Measurements from ENCODE around the gene ADCY7.

The ADCY7 gene

GRCh38 chr16:50247906-50248608, 18.3 kb upstream of the ADCY7 start:
- in situ Hi-C loops (cut with HindIII; ENCODE audit: low sequenced_read_pairs) = no loop called here

DNA sequence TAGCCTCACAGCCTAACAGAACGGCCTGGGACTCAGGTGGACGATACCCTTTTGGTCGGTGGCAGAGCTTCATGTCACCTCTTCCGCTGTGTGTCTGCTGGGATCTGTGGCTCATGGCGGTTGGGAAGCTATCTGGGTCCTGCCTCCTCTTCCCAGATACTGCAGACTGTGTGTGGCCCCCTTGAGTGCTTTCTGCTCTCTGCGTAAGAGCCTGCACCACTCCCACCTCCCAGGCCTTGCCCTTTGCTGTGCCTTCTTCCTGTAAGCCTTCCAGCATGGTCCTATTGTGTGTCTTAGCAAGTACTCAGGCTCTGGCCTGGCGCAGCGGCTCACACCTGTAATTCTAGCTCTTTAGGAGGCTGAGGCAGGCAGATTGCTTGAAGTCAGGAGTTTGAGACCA, 17.5 kb upstream of the ADCY7 start:
- in situ Hi-C loops (cut with HindIII; ENCODE audit: low sequenced_read_pairs) = no loop called here

DNA sequence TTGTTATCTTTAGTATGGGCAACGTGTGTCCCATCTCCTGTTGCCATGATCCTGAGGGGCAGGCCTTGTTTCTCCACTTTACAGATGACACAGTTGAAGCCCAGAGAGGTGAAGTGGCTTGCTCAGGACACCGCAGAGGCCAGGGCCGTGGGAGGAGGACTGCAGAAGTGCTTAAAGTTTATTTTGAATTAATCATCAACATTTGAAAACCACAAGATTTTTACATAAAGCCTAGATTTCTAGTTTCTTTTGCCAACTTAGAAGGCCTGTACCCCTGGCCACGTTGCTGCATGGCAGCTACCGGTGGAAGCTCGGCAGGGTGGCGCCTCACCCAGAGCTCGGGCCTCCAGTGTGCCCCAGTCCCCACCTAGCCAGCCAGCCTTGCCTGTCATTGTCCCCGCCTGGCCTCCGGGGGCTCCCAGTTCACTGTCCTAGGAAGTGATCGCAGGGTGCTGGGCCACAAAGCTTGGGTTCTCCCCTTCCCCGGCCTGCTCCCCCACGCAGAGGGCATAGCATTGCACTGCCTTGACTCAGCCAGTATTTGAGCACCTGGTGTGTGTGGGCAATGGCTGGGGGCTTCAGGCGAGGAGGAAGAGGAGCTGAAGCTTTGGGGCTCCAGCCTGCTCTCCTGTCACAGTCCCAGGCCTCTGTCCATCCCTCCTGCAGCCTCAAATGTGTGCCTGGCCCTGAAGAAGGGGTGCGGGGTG, 14.8 kb upstream of the ADCY7 start:
- in situ Hi-C loops (cut with HindIII; ENCODE audit: low sequenced_read_pairs) = no loop called here

DNA sequence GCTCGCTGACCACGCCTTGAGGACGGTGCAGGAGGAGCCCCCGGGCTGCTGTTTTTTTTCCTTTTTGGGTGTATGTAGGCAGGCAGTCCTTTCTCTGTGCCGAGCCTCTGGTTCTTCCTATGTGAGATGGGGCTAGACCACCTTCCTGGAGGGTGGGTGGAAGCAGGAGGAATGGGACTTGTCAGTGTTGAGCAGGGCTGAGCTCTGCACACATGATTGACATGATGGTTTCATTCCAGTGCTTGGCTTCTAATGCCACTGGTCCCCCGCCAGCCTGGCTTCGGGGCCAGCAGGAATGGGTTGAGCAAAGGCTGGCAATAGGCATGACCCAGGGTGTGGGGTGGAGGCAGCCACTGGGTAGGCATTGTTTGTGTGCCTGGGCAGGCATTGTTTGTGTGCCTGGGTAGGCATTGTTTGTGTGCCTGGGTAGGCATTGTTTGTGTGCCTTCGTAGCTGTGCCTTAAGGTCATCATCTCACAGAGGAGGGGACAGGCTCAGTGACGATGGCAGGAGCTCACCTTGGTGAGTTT, 14.2 kb upstream of the ADCY7 start:
- in situ Hi-C loops (cut with HindIII; ENCODE audit: low sequenced_read_pairs) = no loop called here

- in situ Hi-C loops (cut with HindIII; ENCODE audit: low sequenced_read_pairs) = no loop called here
Measured at GRCh38 chr16:50252874-50253513, 13.4 kb upstream of the ADCY7 start.

DNA sequence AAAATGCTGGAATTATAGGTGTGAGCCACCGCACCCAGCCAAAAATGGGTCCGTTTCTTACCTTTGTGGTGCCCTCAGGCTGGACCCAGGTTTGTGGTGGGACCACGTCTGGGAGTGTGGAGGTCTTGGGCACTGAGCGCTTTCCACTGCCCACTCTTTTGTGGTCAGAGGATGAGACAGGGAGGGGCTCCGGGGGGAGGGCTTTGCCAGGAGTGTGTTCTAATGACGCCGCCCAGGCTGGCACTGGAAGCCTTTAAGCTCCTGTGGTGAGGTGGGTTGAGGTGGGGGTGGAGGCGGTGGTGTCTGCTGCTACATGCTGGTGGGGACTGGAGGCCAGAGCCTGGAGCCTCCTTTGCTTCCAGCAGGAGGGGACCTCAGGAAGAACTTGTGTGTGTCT, 12.8 kb upstream of the ADCY7 start:
- in situ Hi-C loops (cut with HindIII; ENCODE audit: low sequenced_read_pairs) = no loop called here

DNA sequence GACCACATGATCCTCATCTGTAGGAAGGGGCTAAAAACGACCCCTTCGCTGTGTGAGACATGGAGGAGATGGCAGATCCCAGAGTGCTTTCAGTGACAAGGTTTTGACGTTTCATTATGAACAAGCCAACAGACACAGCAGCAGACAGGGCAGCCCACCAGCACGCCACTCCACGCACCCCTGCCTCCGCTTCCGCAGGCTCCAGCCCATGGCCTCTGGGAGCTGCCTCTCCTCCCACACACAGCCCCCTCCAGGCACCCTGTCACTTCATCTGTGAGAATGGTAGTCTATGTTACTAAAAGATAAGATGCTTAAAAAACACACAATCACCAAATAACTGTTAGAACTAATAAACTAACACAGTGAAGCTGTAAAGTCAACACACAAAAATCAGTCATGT, 12.3 kb upstream of the ADCY7 start:
- in situ Hi-C loops (cut with HindIII; ENCODE audit: low sequenced_read_pairs) = no loop called here

DNA sequence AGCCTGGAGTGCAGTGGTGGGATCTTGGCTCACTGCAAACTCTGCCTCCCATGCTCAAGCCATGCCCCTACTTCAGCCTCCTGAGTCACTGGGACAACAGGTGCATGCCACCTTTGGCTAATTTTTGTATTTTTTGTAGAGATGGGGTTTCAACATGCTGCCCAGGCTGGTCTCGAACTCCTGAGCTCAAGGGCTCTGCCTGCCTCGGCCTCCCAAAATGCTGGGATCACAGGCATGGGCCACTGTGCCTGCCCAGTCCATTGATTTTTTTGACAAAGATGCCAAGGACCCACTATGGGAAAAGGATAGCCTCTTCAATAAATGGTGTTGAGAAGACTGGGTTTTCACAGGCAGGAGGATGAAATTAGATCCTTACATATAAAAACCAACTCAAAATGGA, 10.8 kb upstream of the ADCY7 start:
- in situ Hi-C loops (cut with HindIII; ENCODE audit: low sequenced_read_pairs) = no loop called here

DNA sequence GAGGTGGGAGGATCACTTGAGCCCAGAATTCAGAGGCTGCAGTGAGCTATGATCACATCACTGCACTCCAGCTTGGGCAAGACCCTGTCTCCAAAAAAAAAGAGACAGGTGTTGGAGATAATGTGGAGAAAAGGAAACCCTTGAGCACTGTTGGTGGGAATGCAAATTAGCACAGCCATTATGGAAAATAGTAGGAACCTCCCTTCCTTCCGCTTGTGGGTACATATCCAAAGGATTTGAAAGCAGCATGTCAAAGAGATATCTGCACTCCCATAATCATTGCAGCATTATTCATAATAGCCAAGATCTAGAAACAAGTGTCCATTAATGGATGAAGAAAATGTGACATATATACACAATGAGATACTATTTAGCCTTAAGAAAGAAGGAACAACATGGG, 9.7 kb upstream of the ADCY7 start:
- in situ Hi-C loops (cut with HindIII; ENCODE audit: low sequenced_read_pairs) = no loop called here

DNA sequence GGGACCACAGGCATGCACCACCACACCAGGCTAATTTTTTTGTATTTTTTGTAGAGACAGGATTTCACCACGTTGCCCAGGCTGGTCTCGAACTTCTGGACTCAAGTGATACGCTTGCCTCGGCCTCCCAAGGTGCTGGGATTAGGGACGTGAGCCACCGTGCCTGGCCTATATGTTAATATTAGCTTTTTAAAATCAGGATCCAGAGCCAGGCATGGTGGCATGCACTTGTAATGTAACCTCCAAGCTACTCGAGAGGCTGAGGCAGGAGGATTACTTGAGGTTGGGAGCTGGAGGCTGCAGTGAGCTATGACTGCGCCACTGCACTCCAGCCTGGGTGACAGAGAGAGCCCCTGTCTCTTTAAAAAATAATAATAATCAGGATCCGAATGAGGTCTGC, 8.5 kb upstream of the ADCY7 start:
- in situ Hi-C loops (cut with HindIII; ENCODE audit: low sequenced_read_pairs) = no loop called here

DNA sequence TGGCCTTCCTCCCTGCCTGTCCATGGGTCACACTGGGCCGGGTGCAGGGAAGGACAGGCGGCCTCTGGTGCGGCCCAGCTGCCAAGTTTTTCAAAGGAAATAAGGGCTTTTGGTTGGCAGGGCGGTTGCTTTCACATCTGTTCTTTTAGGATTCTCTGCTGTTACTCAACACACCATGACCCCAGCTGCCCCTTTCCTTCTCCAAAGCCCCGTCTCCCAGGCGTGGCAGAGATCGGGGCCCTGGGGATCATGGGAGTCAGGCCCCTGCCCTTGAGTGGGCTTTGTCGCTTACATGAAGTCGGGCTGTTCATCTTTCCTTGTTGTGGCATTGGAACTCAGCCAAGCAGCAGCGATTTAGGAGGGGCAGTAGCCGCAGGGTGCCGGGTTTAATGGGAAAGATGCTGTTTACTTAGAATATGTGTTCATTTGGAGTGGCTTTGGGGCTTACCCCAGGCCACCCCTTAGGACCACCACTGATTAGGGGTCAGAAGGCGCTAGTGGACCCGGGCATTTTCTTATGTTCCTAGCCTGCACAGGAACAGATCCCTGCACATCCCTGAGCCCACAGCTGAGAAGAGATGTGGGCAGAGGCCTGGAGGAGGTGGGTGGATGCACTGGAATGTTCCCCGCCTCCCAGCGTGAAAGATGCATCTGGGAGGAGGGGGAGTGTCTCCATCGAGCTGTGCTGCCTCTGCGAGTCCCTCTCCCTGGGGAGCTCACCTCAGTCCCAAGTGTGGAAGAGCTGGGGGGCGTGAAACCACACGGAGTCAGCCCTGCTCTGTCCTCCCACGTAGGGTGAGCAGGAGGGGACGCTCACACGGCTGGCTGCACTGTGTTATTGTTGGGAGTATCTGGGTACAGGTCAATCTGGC, 6.8 kb upstream of the ADCY7 start:
- in situ Hi-C loops (cut with HindIII; ENCODE audit: low sequenced_read_pairs) = loop anchor here (5.0 kb wide), 1 partner anchor 47 kb away; no protein-coding TSS in a partner anchor

DNA sequence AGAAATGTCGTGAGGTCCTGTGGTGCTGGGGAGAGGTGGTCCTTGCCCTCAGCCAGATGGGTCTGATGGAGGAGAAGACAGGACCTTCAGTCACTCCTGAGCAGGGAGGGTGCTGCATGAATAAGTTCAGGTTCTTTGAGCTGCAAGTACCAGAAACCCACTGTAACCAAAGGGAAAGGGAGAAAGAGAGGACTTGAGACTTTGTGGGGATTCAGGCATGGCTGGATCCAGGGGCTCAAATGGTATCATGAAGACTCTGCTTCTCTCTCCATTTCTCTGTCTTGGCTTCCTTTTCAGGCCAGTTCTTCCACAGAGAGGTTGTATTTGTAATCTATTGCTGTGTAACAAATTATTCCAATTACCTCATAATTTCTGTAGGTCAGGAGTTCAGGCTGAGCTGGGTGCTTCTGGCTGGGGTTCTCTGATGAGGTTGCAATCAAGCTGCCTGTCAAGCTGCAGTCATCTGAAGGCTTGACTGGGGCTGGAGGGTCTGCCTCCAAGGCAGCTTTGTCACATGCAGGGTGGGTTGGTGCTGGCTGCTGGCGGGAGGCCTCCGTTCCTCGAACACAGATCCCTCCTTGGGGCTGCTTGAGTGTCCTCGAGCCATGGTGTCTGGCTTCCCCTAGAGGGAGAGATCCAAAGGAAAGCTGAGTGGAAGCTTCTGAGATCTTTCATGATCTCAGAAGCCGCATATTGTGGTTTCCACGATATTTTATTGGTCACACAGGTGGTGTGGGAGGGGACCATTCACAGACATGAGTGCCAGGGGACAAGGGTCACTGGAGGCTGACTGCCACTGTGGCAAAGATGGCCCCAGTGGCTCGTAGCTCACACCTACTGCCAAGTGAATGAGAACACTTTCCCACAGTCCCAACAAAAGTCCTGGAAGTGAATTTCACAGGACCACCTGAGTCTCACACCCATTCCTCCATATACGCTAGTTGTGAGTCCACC, 5.9 kb upstream of the ADCY7 start:
- in situ Hi-C loops (cut with HindIII; ENCODE audit: low sequenced_read_pairs) = loop anchor here (5.0 kb wide), 1 partner anchor 48 kb away; no protein-coding TSS in a partner anchor

DNA sequence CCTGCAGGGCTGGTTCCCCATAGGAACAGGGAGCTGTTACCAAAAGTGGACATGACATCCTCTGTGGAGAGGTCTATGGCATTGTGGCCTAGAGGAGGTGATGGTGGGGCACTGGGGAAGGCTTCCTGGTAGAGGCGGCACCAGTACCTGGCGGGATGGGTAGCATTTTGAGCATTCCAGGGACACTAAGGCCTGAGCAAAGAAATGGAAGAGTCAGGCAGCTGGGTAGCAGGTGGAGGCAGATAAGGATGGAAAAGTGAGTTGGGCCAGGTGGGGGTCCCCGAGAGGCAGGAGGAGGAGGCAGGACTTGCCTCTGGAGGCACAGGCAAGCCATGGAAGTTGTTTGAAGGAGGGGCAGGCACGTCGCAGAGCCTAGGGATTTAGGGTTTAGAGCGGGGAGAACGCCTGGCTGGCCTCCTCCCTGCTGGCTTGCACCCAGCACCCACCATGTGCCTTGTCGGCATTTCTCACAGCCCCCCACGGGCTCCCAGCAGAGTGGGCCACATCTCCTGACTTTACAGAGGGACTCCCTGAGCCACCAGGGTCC, 5.1 kb upstream of the ADCY7 start:
- in situ Hi-C loops (cut with HindIII; ENCODE audit: low sequenced_read_pairs) = loop anchor here (5.0 kb wide), 1 partner anchor 49 kb away; no protein-coding TSS in a partner anchor

DNA sequence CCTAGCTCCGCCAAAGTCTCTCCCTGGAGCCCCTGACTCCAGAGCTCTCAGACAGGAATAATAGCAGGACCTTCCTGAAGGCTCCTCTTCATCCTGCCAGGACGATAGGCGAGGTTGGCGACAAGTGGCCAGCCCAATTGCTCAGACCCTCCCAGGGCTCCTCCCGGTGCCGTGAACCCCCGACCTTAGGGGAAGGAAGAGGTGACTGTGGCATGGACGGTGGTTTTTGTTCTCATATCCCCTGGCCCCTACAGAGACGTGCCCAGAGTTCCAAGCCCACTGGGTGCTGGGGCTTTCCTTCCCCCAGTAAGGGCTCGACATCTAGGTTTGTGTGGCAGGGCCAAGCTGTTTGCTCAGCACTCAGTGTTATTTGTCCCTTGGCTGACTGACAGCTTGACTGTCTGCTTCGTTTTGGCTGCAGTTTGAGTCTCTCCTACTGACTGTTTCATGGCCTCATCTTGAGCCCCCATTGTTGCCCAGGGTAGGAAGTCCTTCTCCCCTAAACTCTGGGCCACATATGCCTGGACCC, 4.6 kb upstream of the ADCY7 start:
- in situ Hi-C loops (cut with HindIII; ENCODE audit: low sequenced_read_pairs) = loop anchor here (5.0 kb wide), 1 partner anchor 49 kb away; no protein-coding TSS in a partner anchor

GRCh38 chr16:50263060-50263909, 3.1 kb upstream of the ADCY7 start:
- in situ Hi-C loops (cut with HindIII; ENCODE audit: low sequenced_read_pairs) = loop anchor here (5.0 kb wide), 1 partner anchor 51 kb away; no protein-coding TSS in a partner anchor

- in situ Hi-C loops (cut with HindIII; ENCODE audit: low sequenced_read_pairs) = loop anchor here (5.0 kb wide), 1 partner anchor 52 kb away; no protein-coding TSS in a partner anchor
Measured at GRCh38 chr16:50263940-50264929, 2.1 kb upstream of the ADCY7 start.

GRCh38 chr16:50265260-50265659, 1.1 kb upstream of the ADCY7 start:
- in situ Hi-C loops (cut with HindIII; ENCODE audit: low sequenced_read_pairs) = no loop called here
